NCI-H526 treated with DMSO at 0.1 percent for 48 hours (cell line): ENCODE results near the gene GATAD1.
A peak's percentile ranks its signal among the peaks of the same experiment; 100 is the strongest.
"Not testable (repeated sequence)": the region's sequence is repeated elsewhere in the genome, so short reads cannot be mapped to it uniquely, and the experiment has no call there.

Source experiments
- DNase-seq: peaks from one replicate; lab custom pipeline; 2025; lab: John Stamatoyannopoulos, UW

GATAD1 gene

DNA sequence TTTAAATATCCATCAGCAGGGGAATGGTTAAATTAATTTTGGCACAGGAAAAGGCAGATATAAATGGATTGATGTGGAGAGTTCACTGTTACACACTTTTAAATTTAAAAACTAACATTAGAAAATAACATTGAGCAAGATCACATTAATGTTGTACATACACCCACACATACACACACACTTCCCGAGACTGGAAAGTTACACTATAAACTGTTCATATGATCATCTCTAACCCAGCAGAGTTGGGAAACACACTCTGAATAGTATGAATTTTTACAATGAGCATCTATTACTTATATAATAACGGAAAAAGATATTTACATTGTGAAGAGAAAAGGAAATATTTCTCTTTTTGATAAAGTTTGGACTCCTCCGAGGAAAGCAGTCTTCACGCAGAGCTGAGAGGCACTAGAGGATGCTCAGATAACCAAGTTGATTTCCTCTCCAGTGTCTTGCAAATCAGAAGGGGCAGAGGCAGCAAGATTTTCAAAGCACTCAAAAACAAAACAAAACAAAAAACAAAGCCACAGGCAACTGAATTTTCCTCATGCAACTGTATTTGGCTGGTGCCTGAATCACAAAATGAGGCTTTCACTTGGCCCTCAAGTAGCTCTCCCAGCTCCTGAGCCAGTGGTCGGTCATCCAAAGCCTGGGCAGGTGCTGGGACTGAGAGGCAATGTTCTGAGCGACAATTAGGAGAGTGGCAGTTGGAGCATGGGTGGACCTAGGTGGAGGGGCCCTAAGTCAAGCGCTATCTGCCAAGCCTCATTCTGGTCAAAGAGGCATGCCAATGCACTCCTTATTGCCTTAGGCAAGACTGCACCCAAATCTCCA lies 10.5 kb upstream of the GATAD1 start:
- no peak for DNase-seq

DNA sequence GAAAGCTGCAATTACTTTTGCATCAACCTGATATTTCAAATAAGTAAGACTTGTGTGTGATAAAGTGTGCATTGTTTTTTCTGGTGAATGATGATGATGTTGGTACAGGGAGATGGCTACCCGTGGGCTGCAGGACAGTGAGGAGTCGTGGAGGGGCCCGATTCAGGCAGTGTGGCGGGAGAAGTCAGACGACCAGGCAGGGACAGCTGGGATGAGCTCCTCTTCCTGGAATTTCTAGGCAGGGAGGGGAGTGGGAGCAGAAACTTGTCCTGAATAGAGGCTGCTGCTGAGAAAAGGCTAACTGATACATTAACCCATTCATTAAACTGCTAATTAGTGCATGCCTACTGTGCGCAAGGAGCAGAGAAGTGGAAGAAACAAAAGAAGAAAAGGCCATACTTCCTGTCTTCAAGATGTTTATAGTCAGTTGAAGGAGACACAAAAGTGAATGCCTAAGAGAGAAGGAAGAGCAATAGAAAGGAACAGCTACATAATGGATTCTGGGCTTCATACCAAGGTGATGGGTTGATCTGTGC lies 9.3 kb upstream of the GATAD1 start:
- DNase-seq: no peak

DNA sequence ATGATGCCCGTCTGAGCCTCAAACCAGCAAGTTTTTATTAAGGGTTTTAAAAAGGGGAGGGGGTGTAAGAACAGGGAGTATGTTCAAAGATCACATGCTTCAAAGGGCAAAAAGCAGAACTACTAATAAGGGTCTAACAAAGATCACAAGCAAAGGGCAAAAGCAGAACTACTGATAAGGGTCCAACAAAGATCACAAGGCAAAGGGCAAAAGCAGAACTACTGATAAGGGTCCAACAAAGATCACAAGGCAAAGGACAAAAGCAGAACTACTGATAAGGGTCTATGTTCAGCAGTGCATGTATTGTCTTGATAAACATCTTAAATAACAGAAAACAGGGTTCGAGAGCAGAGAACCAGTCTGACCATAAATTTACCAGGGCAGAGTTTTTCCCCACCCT lies 4.6 kb upstream of the GATAD1 start:
- DNase-seq: not testable (repeated sequence)

DNA sequence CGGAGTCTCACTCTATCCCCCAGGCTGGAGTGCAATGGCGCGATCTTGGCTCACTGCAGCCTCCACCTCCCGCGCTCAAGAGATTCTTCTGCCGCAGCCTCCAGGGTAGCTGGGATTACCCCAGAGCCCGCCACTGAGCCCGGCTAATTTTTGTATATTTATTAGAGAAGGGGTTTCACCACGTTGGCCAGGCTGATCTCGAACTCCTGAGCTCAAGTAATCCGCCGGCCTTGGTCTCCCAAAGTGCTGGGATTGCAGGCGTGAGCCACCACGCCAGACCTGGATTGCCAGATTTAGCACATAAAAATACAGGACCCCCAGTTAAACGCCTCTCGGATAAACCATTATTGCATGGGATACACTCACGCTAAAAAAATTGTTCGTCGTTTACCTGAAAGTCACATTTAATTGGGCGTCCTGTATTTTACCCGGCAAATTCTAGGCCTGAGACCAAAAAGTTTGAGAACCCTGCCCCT lies 375 bp upstream of the GATAD1 start:
- no peak for DNase-seq

DNA sequence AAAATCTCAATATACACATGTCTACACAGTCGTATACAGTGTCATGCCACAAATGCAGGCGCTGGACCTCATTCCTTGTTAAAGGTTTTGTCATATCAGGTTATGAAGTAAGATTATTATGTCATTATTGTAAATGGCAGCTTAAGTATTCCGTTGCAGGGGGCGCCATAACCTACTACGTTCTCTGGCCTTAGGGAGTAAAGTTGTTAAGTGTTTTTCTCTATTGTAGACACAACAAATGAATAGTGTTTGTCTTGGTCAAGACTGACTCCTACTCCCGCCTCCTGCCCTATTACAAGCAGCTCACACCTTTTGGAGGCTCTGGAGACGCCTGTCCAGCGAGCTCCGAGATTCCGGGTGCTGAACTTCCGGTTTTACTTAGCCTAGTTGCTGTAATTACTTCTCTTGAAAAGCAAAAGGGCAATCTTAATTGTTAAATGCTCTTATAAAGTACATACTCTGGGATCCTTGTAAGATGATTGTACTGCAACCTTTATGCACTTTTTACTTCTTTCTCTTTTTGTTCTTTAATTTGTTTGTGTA lies 994 bp downstream of the GATAD1 start:
- peak; percentile 82 for DNase-seq

DNA sequence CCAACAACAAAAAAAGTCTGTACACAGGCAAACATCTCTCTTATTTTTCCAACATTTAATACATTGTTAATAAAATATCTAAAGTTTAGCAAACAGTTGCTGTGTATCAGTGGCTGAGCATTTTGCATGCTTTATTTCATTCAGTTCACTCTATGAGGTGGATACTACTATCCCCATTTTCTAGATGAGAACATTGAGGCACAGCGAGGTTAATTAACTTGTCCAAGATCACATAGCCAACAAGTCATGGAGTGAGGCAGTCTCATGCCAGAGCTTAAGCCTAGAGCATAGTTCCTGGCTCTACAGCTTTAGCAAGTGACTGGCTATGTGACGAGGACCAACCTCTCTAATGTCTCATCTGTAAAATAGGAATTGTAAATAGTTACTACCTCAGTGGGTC lies 4.4 kb downstream of the GATAD1 start:
- DNase-seq: no peak

DNA sequence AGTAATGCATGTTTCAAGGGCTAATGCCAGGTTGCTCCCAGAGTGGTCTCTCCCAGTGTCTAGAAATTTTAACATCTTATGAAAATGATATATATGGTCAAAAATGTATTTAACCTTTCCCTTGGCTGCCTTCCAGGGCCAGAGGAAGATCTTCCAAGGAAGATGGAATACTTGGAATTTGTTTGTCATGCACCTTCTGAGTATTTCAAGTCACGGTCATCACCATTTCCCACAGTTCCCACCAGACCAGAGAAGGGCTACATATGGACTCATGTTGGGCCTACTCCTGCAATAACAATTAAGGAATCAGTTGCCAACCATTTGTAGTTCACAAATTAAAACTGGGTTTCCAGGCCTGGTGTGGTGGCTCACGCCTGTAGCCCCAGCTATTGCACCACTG lies 9.0 kb downstream of the GATAD1 start:
- DNase-seq: no peak

DNA sequence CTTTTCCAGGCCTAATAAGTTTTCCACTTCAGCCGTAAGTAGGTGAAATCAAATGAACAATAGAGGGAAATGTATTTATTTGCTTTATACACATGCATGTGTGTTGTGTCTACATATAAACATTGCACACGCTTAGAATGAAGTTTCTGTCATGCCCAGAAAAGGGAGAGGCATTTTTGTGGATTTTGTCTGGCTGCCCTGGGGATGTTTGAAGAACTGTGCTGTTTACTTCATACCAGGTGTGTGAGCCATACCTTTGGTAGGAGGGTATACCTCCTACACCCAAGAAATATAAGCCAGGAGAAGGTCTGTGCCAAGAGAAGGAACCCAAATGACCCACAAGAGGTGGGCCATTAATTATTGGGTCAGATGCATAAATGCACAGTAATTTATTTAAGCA lies 12.8 kb downstream of the GATAD1 start:
- no peak for DNase-seq

DNA sequence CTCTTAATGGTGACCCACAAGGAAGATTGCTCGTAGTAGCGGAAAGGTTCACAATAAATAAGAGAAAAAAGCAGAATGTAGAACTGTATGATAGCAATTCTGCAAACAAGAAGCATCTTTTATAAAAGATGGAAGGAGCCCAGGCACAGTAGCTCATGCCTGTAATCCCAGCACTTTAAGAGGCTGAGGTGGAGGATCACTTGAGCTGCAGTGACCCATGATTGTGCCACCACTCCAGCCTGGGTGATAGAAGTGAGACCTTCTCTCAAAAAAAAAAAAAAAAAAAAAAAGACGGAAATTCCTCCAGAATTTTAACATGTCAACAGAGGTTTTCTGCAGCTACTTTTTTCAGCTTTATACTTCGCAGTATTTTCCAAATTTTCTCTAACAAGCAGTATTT lies 13.2 kb downstream of the GATAD1 start:
- no peak for DNase-seq

DNA sequence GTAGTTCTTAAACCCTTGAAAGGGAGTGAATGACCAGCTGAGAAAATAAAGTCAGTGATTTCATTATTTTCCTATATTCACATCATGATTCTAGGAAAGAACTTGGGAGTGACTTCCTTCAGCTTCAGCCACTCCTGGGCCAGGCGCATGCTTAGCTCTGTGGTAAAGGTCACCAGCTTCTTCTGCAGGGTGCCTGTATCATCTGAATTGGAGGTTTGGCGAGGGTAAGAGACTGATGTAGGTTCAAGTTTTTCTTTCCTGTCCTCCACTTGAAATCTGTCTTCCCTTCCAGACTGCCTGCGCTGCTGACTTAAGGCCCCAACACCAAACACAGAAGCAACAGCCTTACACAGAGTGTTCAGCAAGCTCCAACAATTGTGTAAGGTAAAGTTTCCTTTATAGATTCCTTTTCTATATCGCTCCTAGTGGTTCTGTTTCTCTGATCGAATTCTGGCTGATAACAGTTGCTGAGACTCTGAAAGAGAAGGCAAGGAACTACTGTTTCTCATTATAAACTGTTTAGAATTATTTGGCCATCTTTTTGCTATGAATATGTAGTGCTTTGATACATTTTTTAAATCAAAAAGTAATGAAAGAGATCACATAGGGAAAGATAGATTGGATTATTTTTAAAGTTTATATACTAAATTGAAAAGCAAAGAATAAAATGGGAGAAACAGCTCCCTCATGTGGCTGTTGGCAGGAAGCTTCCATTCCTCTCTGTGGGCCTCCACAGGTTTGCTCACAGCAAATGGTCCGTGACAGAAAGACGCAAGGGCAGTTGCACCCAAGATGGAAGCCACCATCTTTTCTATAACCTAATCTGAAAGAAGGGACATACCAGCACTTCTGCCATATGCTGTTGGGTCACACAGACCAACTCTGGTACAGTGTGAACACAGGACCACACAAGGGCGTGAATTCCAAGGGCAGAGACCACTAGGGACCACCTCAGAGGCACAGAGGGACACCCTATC lies 14.0 kb downstream of the GATAD1 start:
- DNase-seq: peak; percentile 50

DNA sequence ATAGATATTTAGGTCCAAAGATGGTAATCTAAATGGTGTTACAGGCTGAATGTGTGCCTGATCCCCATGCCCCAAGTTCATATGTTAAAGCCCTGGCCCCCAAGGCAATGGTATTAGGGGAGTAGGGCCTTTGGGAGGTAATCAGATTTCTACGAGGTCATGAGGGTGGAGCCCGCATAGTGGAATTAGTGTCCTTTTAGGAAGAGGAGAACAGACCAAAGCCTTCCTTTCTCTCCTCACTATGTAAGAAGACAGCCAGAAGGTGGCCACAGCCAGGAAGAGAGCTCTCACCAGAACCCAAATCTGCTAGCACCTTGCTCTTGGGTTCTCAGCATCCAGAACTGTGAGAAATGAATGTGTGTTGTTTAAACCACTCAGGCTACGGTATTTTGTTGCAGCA lies 15.3 kb downstream of the GATAD1 start:
- DNase-seq: no peak

DNA sequence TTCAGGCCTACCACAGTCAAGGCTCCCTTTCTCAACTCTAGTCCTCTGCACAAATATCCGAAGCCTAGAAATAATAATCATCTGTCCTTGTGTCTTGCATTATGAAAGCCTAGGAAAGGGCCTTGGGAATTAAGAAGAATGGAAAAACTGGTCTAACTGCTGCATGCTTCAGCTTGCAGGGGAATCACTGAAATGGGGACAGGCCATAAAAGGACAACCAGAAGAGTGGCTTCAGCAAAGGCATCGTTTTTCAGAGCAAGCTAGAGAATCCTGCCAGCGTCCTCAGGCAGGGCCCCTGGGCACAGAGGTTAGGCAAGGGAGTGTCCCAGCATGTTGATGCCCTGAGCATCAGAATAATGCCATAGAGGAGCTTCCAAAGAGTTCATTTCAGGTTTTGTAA lies 17.2 kb downstream of the GATAD1 start:
- DNase-seq: no peak

DNA sequence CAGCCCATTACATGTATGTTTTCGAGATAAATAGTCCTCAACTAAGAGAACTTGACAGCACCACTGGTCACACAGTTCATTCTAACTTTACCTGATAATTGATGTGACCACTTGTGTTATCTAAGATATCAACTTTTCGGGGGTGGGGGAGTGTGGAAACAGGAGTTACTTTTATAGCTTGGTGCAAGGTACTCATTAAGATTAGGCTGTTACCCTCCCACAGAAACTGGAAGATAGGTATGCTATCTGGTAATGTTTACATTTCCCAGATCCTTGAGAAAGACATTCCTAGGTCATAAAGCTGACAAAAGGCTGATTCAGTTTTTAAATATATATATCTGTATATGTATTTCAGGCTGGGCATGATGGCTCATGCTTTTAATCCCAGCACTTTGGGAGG lies 19.4 kb downstream of the GATAD1 start:
- no peak for DNase-seq

DNA sequence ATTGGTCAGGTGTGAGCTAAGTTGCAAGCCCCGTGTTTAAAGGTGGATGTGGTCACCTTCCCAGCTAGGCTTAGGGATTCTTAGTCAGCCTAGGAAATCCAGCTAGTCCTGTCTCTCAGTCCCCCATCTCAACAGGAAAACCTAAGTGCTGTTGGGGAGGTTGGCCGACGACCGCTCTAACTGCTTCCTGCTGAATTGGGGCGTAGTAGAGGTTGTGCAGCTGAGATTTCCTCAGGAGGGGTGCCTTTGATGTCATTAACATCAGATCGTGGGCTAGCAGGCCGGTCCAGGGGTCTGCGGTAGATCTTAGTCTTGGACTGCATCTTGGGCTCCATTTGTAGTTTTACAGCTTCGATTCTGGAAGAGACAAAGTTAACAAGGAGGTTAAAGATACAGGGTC lies 21.3 kb downstream of the GATAD1 start:
- DNase-seq: not testable (repeated sequence)

DNA sequence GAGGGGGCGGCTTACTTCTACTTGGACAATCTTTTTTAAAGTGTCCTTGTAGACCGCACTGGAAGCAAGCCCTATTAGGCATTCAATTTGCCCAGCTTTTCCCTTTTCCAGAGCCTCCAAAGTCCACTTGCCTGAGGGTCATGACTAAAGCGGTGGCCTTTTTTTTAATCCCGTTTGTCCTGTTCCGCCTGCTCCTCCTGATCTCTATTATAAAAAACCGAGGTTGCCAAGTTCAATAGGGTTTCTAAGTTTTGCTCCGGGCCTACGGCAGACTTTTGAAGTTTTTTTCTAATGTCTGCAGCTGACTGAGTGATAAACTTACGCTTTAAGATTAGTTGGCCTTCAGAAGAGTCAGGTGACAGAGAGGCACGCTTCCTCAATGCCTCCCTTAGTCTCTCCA lies 26.7 kb downstream of the GATAD1 start:
- not testable (repeated sequence) for DNase-seq

DNA sequence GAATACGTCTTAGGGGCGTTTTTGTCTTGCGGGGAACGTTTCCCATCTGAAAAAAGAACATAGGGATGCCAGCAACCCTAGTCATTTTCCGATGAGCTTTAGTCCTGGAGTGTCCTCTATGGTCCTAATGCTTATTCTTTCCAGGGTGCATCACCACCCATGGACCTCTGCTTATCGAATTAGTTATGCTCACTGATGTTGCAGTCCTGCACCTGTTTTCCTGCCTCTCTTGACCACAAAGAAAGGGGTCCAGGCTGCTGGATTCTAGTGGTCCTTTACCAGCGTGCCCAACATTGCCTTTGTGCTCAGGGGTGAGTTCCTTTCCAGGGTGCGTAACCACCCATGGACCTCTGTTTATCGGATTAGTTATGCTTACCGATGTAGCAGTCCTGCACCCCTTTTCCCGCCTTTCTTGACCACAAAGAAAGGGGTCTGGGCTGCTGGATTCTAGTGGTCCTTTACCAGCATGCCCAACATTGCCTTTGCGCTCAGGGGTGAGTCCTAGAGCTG lies 28.0 kb downstream of the GATAD1 start:
- DNase-seq: not testable (repeated sequence)

DNA sequence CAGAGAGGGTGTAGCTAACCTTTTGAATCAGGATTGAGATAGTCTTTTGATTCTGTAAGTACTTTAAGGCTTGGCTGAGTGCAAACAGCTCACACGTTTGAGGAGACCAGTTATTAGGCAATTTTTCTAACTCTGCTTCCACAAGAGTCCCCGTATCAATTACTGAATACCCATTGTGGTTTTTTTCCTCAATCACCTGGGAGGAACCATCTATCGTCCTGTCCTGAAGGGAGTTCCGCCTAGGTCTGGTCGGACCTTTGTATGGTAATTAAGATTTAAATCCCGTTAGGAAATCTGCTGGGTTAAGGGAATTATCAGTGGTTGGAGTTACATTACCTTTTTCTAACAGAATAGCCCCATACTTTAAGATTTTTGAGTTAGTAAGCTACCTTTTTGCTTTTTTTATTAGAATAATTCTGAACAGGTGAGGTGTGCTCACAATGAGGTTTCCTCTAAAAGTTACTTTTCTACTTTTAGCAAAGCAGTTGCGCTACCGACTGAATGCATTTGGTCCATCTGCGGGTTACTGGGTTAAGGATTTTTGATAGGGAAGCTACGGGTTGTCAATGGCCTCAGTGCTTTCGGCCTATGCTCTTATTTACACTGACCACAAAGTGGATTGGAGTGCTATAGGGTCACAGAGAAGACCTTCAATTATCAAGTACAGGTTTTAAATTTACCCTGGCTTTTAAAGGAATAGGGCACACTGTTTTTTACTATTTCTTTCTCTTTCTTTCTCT lies 28.7 kb downstream of the GATAD1 start:
- not testable (repeated sequence) for DNase-seq

DNA sequence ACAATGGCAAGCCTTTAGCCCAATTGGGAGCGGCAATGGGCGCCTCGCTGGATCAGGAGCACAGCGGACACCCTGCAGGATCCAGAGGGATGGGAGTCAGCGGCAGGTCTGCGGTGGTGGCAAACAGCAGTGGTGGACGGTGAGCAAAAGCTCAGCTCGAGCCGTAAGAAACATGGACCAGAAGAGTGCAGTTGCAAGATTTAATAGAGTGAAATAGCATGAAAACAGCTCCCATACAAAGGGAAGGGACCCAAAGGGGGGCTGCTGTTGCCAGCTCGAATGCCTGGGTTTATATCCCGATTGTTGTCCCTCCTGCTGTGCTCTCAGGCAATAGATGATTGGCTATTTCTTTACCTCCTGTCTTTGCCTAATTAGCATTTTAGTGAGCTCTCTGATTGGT lies 30.4 kb downstream of the GATAD1 start, which contains the start of gene ERVW-1:
Gene ERVW-1 (minus strand): TSS at position 266 of the 400 bp plus-strand sequence. CDS start 7,565 bp downstream, outside the sequence.
- DNase-seq: not testable (repeated sequence)

DNA sequence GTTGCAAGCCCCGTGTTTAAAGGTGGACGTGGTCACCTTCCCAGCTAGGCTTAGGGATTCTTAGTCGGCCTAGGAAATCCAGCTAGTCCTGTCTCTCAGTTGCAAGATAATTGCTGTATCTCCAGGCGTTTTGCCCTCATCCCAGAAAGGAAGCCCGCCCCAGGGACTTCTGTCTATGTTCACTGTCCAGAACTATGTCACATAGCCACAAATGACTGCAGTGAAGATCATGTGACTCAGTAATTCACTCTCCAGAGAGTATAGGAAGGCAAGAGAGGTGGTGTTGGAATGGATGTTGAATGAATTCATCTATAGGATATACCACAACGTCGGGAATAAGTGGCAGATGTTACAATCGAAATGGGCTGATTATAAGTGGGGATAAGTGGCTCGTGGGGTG lies 30.8 kb downstream of the GATAD1 start:
- no peak for DNase-seq

DNA sequence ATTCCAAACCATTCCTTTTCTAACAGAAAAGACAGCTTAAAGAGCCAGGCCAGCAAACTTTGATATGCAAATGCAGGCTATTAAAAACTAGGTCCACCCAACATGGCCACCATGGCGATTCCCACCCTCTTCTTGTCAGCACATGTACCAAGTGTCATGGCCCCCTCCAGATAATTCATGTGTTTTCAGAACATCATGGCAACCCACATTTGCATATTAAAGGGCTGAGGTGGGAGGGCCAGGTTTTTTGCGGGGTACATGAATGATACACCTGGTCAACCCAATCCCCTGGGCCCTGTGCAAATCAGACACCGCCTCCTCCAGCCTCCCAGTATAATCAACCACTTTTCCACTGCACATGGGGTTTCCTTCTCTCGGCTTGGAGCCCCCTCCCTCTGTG lies 31.4 kb downstream of the GATAD1 start:
- DNase-seq: no peak

DNA sequence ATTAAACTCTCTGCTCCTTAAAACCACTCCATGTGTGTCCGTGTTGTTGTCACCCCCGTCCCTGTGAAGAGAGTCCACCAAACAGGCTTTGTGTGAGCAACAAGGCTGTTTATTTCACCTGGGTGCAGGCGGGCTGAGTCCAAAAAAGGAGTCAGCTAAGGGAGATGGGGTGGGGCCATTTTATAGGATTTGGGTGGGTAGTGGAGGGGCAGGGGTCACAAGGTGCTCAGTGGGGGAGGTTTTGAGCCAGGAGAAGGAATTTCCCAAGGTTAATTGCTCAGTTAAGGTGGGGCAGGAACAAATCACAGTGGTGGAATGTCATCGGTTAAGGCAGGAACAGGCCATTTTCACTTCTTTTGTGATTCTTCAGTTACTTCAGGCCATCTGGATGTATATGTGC lies 31.9 kb downstream of the GATAD1 start:
- not testable (repeated sequence) for DNase-seq
